ENCODE measurements around the gene DHX58. TPM values are rescaled to one million over a fixed set of nuclear protein-coding genes. Genes with fewer than 3 reads are reported as not detected.

DHX58 gene
- polyA plus RNA-seq, 1 of the 3 experiments (the other 2 are of a cell fraction): 1.2 TPM

- TF ChIP-seq USF2 (IDR thresholded peaks at IDR 0.05; ENCODE audit: borderline replicate concordance, low read depth, low read length): no peak
- no peak for TF ChIP-seq RFX5 (IDR thresholded peaks at IDR 0.05; ENCODE audit: low read length)
These were observed 18.0 kb downstream of the DHX58 start (continued) for GRCh38 chr17:42094375-42095069.

GRCh38 chr17:42092939-42093338 lies 19.6 kb downstream of the DHX58 start:
- Histone ChIP-seq H3K4me2 (no peak overlapping the region), H3K9me3 (no peaks in the 10 kb centered on the region), H3K4me1 (ENCODE audit: control insufficient read depth in 1 of 2, insufficient read depth in 2 of 2, low read depth in 1 of 2, low read length in 1 of 2) (peaks cover 0 to 2% of the 10 kb centered on the region in 2 experiments; a peak in 1 of 4 replicates), H3K9me2 (no peaks in the 10 kb centered on the region), H3K79me2 (ENCODE audit: insufficient read depth) (no peaks in the 10 kb centered on the region), H3K27me3 (ENCODE audit: insufficient read depth) (peaks cover 7% of the 10 kb centered on the region; the same call in 1 of the 2 replicates), H3F3A (replicated peaks; ENCODE audit: insufficient read depth) (no peaks in the 10 kb centered on the region), H3K9ac (no peak overlapping the region), H3K36me3 (replicated peaks in 1 of 2; ENCODE audit: control insufficient read depth in 1 of 2, insufficient read depth in 2 of 2, low read length in 1 of 2) (no peaks in the 10 kb centered on the region), H3K27ac (ENCODE audit: low read depth in 2 of 2, low read length in 1 of 2) (no peak overlapping the region), H2AFZ (ENCODE audit: low read depth) (no peak overlapping the region), H3K4me3 (ENCODE audit: low read depth in 2 of 2, low read length in 1 of 2) (no peak overlapping the region), H4K20me1 (ENCODE audit: insufficient read depth) (no peaks in the 10 kb centered on the region)
- WGBS (ENCODE audit: low lambda C conversion rate): 80% methylated on average over 5 of the region's 6 CpGs
- ChIA-PET CTCF (interaction anchor here (0.7 to 5.7 kb wide), 3 partner anchors 9 to 68 kb away, joined by 3 to 46 read pairs (median 6); no protein-coding TSS in a partner anchor), POLR2A (no interaction called here)
- DNase-seq: no peak
- TF ChIP-seq MEF2A (IDR thresholded peaks at IDR 0.05; ENCODE audit: borderline replicate concordance, low read depth): no peak
- TF ChIP-seq ELF1 (IDR thresholded peaks at IDR 0.05): no peak
- no peak for TF ChIP-seq MXI1 (IDR thresholded peaks at IDR 0.05; ENCODE audit: low read depth, low read length)
- no peak for TF ChIP-seq GATA2 (CRISPR knock-in tag; IDR thresholded peaks at IDR 0.05)
- no peak for TF ChIP-seq CTCF (IDR thresholded peaks at IDR 0.05)
- TF ChIP-seq FOXM1 (IDR thresholded peaks at IDR 0.05; ENCODE audit: low read depth): no peak
- TF ChIP-seq NRF1 (IDR thresholded peaks at IDR 0.05; ENCODE audit: low read depth, low read length): no peak
- no peak for TF ChIP-seq EZH2phosphoT487 (IDR thresholded peaks at IDR 0.05; ENCODE audit: borderline replicate concordance, low read depth)
- TF ChIP-seq REST (IDR thresholded peaks at IDR 0.05; ENCODE audit: low read depth, low read length): no peak
- no peak for TF ChIP-seq USF2 (IDR thresholded peaks at IDR 0.05; ENCODE audit: borderline replicate concordance, low read depth, low read length)

Data from SK-N-SH (cell line).